ENCODE results near the gene OR5AR1.
"Not testable (repeated sequence)": the region's sequence is repeated elsewhere in the genome, so short reads cannot be mapped to it uniquely, and the experiment has no call there.

Gene OR5AR1

GRCh38 chr11:56663386-56663785 lies at the start of gene OR5AR1:
Gene OR5AR1 (plus strand): TSS chr11:56663686. CDS start chr11:56663686, 0 bp downstream.
- no peak for DNase-seq (ENCODE audit: low spot score)

- peak; percentile 49 for DNase-seq (ENCODE audit: low spot score)
Observed at GRCh38 chr11:56624661-56625110, 38.8 kb upstream of the OR5AR1 start.

- no peak for DNase-seq (ENCODE audit: low spot score)
Observed at GRCh38 chr11:56625946-56626345, 37.5 kb upstream of the OR5AR1 start.

- no peak for DNase-seq (ENCODE audit: low spot score)
Observed at GRCh38 chr11:56632329-56632728, 31.2 kb upstream of the OR5AR1 start.

- DNase-seq (ENCODE audit: low spot score), result no peak
Observed at GRCh38 chr11:56636861-56637260, 26.6 kb upstream of the OR5AR1 start.

GRCh38 chr11:56637500-56637899 lies 26.0 kb upstream of the OR5AR1 start:
- DNase-seq (ENCODE audit: low spot score), result no peak

- no peak for DNase-seq (ENCODE audit: low spot score)
Observed at GRCh38 chr11:56642339-56642738, 21.1 kb upstream of the OR5AR1 start, which contains the start of gene OR5AP2. Gene OR5AP2 (minus strand): TSS chr11:56642439. CDS start chr11:56642439, 0 bp downstream.

- no peak for DNase-seq (ENCODE audit: low spot score)
Observed at GRCh38 chr11:56659755-56660154, 3.7 kb upstream of the OR5AR1 start.

GRCh38 chr11:56670984-56671383 lies 7.5 kb downstream of the OR5AR1 start:
- DNase-seq (ENCODE audit: low spot score), result no peak

GRCh38 chr11:56688554-56689100 lies 25.1 kb downstream of the OR5AR1 start:
- no peak for DNase-seq (ENCODE audit: low spot score)

- DNase-seq (ENCODE audit: low spot score), result not testable (repeated sequence)
Observed at GRCh38 chr11:56691179-56691578, 27.7 kb downstream of the OR5AR1 start.

- no peak for DNase-seq (ENCODE audit: low spot score)
Observed at GRCh38 chr11:56693428-56693827, 29.9 kb downstream of the OR5AR1 start.

GRCh38 chr11:56698795-56699194 lies 35.3 kb downstream of the OR5AR1 start, which contains the start of gene OR9G1:
Gene OR9G1 (plus strand): TSS chr11:56699095. CDS start chr11:56700388, 1,293 bp downstream.
- no peak for DNase-seq (ENCODE audit: low spot score)

- DNase-seq (ENCODE audit: low spot score), result peak; percentile 3
Observed at GRCh38 chr11:56700242-56700913, 36.9 kb downstream of the OR5AR1 start.

- no peak for DNase-seq (ENCODE audit: low spot score)
Observed at GRCh38 chr11:56700914-56701485, 37.5 kb downstream of the OR5AR1 start.

- no peak for DNase-seq (ENCODE audit: low spot score)
Observed at GRCh38 chr11:56705784-56706396, 42.4 kb downstream of the OR5AR1 start.

- no peak for DNase-seq (ENCODE audit: low spot score)
Observed at GRCh38 chr11:56706486-56706885, 43.0 kb downstream of the OR5AR1 start.

GRCh38 chr11:56714206-56714605 lies 50.7 kb downstream of the OR5AR1 start:
- DNase-seq (ENCODE audit: low spot score), result no peak
